ENCODE results near the gene STRN4.
"Not testable (repeated sequence)": the region's sequence is repeated elsewhere in the genome, so short reads cannot be mapped to it uniquely, and the experiment has no call there.

The STRN4 gene

DNA sequence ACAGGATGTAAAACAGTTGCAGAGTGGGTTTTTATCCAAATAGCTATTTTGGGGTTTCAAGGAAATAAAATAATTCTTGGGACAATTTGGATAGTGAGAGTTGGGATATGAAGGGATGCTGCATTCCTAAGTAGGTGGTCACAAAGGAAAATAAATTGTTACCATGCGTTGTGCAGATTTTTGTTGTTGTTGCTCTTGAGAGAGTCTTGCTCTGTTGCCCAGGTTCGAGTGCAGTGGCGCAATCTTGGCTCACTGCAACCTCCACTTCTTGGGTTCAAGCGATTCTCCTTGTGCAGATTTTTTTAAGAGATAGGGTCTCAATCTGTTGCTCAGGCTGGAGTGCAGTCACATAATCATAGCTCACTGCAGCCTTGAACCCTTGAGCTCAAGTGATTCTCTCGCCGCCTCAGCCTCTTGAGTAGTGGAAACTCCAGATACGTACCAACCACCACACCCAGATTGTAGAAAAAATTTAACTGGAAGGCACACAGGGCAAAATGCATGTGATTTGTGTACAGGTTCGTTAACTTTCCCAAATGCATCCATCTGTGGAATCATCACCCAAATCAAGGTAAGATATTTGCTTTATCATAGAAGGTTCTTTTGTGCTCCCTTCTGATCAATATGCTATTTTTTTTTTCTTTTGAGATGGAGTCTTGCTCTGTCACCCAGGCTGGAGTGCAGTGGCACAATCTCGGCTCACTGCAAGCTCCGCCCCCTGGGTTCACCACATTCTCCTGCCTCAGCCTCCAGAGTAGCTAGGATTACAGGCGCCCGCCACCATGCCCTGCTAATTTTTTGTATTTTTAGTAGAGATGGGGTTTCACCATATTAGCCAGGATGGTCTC is 26.1 kb upstream of the STRN4 start:
- no peak for DNase-seq (ENCODE audit: low read depth)

DNA sequence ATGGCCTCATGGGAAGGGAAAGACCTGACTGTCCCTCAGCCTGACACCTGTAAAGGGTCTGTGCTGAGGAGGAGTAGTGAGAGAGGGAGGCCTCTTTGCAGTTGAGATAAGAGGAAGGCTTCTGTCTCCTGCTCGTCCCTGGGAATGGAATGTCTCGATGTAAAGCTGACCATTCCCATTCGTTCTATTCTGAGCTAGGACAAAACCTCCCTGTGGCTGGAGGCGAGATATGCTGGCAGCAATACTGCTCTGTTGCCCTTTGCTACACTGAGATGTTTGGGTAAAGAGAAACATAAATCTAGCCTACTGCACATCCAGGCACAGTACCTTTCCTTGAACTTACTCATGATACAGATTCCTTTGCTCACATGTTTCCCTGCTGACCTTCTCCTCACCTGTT is 22.5 kb upstream of the STRN4 start:
- DNase-seq (ENCODE audit: low read depth): not testable (repeated sequence)

DNA sequence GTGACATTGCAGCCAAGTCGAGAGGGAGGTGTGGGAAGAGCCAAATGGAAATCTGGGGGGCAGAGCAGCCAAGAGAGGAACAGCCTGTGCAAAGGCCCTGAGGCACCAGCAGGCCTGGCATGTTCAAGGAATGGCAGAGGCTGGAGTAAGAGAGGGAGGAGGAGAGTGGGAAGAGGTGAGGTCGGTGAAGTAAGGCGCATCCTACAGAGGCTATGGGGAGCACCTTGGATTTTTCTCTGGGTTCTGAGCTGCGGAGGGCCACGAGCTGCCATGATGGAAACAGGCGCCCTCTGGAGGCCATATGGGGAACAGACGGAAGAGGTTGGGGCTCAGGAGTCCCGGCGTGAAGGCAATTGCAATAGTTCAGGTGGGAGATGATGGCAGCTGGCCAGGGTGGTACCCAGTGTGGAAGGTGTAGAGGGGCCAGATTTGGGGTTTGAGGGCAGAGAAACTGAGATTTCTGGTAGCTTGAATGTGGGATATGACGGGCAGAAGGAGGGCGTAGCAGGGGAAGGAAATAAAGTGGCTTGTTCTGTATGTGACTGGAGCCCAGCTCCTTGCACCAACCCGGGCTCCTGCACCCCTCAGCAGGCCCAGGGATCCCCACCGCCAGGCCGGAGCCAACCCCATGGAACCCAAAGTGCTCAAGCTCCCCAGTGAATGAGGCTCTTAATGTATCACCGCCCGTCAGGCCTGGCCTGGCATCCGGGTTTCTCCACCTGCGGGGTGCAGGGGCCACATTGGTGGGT is 20.5 kb upstream of the STRN4 start:
- no peak for DNase-seq (ENCODE audit: low read depth)

DNA sequence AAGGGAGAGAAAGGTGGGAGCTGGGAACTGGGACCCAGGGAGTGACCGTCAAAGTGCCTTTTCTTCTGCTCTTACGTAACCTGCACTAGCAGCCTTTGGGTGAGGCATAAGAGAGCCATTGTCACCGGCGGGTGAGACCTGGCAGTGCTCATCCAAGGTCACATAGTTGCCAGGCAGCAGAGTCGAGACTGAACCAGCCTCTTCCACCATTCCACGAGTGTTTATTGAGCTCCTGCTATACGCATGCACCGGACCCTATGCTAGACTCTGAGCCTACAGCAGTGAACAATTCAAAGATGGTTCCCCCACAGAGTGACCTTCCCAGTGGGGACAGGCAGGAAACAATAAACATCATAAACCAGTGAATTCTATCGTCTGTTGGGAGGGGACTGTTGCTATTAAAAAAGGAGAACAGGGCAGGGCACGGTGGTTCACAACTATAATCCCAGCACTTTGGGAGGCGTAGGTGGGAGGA is 18.6 kb upstream of the STRN4 start:
- DNase-seq (ENCODE audit: low read depth): no peak

DNA sequence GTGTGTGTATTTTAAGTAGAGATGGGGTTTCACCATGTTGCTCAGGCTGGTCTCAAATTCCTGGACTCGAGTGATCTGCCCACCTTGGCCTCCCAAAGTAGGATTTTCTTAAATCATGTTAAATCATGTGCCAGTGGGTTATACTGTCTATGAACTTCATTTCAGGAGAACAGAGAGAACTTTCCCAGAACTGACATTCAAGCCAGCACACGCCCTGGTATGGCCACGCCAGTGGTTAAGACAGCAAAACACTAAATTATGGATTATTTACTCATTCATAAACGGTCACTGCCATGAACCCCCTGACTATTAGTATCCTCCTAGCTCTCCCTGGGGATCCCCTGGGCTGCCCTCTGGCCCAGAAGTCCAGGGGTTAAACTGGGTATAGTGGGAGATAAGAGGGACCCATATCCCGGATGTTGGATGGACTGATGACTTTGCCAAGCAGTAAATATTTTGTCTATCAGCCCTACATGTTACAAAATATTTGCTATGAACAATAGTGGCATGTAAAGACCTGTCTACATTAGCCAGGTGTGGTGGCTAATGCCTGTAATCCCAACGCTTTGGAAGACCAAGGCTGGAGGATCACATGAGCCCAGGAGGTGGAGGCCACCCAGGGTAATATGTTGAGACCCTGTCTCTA is 16.1 kb upstream of the STRN4 start:
- no peak for DNase-seq (ENCODE audit: low read depth)

DNA sequence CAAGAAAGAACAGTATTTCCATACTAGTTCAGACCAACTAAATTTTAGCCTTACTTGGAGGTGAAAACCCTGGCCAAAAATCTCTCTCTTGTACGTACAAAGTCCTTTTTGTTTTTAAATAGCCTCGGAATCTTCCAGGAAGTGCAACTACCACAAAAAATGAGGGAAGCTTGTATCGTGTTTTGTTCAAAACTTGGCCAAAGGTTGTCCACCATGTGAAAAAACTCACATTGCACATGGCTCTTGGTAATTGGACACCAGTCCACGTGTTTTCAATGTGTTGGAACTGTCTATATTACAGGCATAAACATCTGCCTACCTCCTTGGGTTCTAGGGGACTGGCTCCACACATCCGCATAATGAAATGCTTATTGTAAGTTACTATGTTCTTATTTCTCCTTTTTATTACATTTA is 15.2 kb upstream of the STRN4 start:
- peak; percentile 64 for DNase-seq (ENCODE audit: low read depth)

DNA sequence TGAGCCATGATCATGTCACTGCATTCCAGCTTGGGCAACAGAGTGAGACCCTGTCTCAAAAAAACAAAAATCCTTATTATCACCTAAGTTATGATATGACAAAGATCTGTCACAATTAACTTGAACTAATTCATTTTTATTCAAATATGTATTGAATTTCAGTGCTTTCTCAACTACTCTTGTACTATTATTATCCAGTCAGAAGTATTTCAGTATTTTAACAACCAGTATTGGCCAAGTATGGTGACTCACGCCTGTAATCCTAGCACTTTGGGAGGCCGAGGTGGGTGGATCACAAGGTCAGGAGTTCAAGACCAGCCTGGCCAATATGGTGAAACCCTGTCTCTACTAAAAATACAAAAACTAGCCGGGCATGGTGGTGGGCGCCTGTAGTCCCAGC is 14.6 kb upstream of the STRN4 start:
- DNase-seq (ENCODE audit: low read depth): not testable (repeated sequence)

DNA sequence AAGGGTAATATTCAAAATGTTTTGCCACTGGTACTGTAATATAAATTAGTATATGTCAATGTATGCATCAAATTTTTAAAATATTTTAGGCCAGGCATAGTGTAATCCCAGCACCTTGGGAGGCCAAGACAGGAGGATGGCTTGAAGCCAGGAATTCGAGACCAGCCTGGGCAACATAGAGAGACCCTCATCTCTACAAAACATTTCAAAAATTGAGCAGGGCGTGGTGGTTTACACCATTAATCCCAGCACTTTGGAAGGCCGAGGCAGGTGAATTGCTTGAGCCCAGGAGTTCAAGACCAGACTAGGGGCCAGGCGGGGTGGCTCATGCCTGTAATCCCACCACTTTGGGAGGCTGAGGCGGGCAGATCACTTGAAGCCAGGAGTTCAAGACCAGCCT is 14.1 kb upstream of the STRN4 start:
- DNase-seq (ENCODE audit: low read depth): no peak

DNA sequence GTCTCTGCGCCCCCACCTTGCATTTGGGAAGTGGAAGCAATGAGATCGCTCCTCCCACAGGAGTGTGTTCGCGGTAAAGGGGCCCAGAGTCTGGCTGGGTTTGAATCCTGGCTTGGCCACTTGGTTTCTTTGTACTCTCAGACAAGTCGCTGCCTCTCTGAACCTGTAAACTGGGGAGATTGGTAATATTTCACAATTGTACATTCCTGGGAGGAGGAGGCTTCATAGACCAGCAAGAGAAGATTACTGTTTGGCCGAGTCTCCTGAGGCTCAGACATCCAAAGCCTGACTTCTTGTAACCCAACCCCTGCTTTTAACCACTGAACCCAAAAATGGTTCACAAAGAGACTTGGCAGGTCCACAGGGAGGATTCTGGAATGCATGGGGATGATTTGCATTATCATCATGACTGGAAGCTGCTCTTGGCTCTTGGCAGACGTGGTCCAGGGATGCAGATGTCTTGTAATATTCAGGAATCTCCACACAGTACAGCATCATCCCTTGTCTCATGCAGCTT is 13.6 kb upstream of the STRN4 start:
- peak; percentile 99 for DNase-seq (ENCODE audit: low read depth)

DNA sequence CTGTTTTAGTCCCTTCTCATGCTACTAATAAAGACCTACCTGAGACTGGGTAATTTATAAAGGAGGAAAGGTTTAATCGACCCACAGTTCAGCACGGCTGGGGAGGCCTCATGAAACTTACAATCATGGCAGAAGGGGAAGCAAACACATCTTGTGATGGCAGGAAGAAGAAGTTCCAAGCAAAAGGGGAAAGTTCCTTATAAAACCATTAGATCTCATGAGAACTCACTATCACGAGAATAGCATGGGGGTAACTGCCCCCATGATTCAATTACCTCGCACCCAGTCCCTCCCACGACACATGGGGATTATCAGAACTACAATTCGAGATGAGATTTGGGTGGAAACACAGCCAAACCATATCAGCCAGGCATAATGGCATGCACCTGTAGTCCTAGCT is 13.0 kb upstream of the STRN4 start:
- DNase-seq (ENCODE audit: low read depth): no peak

DNA sequence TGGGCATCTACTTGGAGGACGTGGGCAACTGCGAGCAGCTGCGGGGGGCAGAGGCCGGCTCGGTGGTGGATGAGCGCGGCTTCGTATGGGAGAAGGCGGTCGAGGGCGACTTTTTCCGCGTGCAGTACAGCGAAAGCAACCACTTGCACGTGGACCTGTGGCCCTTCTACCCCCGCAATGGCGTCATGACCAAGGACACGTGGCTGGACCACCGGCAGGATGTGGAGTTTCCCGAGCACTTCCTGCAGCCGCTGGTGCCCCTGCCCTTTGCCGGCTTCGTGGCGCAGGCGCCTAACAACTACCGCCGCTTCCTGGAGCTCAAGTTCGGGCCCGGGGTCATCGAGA is 10.3 kb upstream of the STRN4 start:
- no peak for DNase-seq (ENCODE audit: low read depth)

DNA sequence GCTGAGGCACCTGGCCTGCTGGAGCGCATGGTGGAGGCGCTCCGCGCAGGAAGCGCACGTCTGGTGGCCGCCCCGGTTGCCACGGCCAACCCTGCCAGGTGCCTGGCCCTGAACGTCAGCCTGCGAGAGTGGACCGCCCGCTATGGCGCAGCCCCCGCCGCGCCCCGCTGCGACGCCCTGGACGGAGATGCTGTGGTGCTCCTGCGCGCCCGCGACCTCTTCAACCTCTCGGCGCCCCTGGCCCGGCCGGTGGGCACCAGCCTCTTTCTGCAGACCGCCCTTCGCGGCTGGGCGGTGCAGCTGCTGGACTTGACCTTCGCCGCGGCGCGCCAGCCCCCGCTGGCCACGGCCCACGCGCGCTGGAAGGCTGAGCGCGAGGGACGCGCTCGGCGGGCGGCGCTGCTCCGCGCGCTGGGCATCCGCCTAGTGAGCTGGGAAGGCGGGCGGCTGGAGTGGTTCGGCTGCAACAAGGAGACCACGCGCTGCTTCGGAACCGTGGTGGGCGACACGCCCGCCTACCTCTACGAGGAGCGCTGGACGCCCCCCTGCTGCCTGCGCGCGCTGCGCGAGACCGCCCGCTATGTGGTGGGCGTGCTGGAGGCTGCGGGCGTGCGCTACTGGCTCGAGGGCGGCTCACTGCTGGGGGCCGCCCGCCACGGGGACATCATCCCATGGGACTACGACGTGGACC is 9.7 kb upstream of the STRN4 start:
- no peak for DNase-seq (ENCODE audit: low read depth)

DNA sequence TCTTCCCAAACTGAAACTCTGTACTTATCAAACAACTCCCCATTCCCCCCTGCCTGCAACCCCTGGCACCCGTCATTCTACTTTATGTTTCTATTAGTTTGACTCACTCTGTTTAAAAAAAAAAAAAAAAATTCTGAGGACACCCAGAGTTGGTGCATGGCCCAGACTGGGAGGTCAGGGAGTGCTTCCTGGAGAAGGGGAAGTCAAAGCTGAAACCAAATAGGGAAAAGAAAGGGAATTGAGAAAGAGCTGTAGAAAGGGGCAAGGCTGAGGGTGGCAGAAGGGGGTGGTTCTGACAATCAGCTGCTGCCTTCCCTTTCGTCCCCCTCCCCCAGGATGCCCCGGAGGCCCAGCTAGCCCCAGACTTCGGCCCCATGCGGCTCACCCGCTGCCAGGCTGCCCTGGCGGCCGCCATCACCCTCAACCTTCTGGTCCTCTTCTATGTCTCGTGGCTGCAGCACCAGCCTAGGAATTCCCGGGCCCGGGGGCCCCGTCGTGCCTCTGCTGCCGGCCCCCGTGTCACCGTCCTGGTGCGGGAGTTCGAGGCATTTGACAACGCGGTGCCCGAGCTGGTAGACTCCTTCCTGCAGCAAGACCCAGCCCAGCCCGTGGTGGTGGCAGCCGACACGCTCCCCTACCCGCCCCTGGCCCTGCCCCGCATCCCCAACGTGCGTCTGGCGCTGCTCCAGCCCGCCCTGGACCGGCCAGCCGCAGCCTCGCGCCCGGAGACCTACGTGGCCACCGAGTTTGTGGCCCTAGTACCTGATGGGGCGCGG is 9.0 kb upstream of the STRN4 start:
- DNase-seq (ENCODE audit: low read depth): no peak

DNA sequence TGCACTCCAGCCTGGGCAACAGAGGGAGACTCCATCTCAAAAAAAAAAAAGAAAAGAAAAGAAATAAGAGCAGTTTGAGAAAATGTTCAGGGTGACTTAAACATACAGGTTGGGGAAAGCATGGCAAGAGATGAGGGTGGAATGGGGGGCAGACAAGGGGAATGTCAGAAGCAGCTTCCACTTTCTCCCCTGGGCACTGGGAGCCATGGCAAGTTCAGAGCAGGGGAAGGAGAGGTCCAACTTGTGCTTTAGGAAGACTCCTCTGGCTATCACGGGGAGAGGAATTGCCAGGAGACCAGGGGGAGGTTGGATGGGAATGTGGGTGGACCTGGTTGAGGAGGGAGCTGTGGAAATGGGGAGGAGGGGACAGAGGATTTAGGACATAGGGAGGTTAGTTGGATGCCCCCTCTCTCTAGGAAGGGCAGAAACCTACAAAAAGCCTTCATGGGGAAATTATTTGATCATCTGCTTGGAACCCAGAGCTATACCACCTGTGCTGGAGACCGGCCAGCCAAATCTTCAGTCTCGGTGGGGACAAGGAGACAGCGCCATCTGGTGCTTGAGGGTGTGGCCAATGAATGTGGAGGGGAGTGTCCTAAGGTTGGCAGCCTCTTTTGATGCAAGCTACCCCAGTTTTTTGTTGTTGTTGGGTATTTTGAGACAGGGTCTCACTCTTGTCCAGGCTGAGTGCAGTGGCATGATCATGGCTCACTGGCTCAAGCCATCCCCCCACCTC is 7.3 kb upstream of the STRN4 start:
- no peak for DNase-seq (ENCODE audit: low read depth)

DNA sequence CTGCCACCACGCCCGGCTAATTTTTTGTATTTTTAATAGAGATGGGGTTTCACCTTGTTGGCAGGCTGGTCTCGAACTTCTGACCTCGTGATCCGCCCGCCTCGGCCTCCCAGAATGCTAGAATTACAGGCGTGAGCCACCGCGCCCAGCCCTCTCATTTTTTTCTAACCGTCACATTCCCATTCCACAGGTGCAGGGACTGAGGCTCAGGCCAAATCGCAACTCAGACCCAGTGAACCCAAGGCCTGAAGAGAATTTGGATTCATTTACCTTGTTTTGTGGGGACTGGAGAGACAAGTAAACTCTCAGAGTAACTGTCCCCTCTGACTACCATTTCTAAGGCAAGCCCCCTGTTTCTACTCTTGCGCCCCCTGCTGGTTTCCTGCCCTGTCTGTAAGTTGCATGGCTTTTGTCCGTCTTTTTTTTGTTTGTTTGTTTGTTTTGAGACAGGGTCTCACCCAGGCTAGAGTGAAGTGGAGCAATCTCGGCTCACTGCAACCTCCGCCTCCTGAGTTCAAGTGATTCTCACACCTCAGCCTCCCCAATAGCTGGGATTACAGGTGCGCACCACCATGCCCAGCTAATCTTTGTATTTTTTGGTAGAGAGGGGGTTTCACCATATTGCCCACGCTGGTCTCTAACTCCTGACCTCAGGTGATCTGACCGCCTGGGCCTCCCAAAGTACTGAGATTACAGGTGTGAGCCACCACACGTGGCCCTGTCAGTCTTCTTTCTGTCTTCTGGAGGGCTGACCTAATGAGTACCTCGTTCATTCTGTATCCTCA is 2.3 kb upstream of the STRN4 start:
- no peak for DNase-seq (ENCODE audit: low read depth)

DNA sequence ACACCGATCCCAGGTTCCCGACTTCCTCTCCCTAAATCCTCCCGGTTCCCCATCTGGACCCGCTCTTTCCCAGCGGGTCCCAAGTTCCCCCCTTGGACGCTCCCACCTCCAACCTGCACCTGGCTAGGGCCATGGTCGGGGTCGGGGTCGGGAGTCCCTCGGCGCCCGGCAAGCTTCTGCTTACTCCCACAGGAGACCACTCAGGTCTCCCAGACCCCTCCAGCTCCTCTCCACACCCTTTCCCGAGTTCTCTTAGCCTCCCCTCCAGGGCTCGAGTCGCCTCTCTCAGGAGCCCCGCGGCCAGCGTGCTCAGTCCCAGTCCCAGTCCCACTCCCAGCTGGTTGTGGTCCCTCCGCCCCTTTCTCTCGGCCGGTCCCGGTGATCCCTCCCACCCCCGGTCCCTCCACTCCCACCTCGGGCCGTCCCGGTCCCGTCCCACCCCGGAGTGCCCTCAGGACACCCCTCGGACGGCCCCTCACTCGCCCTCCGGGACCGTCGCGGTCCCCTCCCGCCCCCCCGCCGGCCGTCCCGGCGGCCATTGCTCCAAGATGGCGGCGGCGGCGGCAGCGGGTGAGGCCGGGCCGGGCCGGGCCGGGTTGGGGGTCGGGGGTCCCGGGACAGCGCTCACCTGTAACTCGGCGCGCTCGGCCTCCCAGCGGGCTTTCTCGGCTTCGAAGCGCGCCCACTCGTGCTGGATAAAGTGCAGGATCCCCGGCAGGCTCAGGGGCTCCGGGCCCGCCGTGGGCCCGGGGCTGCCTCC is 549 bp downstream of the STRN4 start, which contains the start of gene FKRP:
Gene FKRP, plus strand, starts transcription at position 537 of the 760 bp plus-strand sequence. CDS start 9,394 bp downstream, outside the sequence.
- no peak for DNase-seq (ENCODE audit: low read depth)

DNA sequence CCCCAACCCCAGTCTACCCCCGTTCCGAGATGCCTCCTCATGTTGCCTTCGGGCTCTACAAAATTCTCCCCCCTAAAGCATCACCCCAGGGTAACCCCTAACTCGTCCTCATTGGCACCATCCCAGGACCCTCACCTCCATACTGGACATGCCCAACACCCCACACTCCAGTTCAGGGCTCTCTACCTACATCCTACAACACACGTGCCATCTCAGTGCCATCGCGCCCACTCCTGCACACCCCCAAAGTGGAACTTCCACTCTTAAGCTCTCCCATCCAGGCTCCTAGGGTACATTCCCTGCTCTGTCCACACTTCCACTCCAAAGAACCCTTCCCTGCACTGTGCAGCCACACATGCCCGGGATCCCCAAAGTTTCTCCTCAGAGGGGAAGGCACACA is 1.2 kb downstream of the STRN4 start:
- no peak for DNase-seq (ENCODE audit: low read depth)

DNA sequence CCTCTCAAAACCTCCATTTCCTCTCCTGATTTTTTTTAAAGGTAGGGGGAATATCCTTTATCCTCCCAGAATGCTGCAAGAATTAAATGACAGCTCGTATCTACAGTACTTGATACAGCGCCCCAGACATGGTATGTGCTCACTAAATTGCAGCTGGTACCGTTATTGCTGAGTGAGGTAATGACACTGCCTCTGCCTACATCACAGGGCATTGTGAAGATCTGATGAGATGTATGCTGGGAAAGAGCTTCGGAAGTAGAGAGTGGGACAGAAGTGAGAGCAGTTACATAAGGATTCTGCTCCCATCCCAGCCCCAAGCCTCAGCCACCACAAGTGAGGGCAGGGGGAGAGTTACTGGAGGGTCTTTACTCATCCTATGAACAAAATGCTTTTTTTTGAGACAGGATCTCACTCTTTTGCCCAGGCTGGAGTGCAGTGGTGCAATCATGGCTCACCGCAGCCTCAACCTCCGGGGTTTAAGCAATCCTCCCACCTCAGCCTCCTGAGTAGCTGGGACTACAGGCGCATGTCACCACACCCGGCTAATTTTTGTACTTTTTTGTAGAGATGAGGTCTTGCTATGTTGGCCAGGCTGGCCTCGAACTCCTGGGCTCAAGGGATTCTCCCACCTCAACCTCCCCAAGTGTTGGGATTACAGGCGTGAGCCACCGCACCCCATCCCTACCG is 2.1 kb downstream of the STRN4 start:
- no peak for DNase-seq (ENCODE audit: low read depth)
